ENCODE data around the gene COL4A5.

Gene COL4A5

DNA sequence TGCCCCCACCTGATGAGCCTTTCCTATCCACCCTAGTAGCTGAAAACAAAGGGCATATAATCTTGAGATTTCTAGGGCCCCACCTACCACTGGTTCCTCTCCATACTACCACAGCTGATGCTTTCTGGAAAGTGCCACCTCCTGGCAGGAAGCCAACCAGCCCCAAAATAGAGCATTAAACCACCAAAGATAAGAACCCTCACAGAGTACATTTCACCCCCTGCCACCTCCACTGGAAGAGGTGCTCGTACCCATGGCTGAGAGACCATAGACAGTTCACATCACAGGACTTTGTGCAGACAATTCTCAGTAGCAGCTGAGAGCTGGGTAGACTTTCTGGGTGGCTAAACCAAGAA, 202.6 kb downstream of the COL4A5 start:
- no peak for DNase-seq

DNA sequence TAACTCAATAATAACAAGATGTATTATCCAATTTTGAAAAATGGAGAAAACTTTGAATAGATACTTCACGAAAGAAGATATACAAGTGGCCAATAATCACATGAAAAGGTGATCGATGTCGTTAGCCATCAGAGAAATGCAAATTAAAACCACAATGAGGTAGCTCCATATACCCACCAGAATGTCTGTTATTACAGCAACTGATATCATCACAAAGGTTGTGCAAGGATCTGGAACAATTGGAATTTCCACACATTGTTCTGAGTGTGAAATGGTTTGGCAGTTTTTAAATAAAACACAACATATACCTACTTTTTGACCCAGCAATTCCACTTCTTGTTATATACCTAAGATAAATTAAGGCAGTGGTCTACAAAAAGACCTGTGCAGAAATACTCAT, 225.1 kb downstream of the COL4A5 start:
- no peak for DNase-seq

DNA sequence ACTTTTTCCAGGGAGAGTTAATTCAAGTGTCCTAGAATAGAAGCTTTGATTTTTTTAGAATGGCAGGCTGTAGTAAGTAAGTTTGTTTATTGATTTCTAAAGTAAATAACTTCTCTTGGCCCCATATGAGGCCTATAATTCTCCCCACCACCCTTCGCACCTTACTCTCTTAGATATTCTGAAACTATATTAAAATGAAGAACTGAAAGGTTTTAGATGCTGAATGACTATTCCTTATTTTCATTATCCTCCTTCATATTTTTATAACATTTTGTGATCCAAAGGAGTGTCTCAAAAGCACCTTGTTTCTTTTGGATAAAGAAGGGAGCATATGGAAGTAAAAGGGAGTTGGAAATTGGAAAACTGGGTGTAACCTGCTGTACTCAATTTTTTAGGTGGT, 226.5 kb downstream of the COL4A5 start:
- no peak for DNase-seq

DNA sequence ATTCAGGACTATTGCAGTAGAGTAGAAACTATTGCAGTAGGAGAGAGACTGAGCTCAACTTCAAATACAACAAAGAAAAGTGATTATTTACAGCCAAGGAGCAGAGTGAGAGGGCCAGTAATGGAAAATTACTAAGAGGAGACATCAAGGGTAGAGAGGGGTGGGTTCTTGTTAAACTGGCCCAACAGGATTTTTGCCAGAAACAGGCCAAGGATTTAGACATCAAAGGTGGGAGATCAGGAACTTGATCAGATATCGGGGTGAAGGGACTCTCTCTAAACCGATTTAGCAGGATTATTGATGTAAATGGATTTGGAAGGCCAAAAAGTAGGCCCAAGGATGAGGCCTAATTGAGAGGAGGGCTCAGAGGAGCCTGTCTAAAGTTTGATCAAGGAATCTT, 231.9 kb downstream of the COL4A5 start:
- DNase-seq: no peak

DNA sequence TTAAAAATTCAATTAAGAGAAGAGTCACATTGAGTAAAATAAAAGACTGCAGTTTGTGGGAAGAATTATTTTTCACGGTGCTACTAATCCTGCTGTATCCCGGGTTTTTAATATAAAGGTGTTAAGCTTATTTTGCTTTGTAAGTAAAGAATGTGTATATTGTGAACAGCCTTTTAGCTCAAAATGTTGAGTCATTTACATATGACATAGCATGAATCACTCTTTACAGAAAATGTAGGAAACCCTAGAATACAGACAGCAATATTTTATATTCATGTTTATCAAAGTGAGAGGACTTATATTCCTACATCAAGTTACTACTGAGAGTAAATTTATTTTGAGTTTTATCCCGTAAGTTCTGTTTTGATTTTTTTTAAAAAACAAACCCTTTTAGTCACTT, 257.1 kb downstream of the COL4A5 start:
- no peak for DNase-seq

DNA sequence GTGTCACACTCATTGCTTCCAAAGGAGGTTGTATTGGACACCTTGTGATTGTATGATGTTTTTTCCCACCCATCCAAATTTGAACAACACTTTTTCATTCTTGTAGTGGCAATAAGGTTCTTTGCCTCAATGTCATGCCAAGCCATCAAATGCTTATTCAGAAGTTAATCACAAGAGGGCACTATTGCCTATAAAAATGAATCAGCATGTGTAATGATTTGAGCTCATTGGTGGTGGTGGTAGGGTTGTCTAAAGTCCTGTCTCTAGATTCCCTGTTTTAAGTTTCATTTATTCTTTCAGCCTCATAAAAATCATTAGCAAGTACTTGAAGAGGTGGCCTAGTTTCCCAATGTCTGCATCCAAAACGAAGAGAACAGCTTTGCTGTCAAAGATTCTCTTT, 259.7 kb downstream of the COL4A5 start:
- DNase-seq: no peak

DNA sequence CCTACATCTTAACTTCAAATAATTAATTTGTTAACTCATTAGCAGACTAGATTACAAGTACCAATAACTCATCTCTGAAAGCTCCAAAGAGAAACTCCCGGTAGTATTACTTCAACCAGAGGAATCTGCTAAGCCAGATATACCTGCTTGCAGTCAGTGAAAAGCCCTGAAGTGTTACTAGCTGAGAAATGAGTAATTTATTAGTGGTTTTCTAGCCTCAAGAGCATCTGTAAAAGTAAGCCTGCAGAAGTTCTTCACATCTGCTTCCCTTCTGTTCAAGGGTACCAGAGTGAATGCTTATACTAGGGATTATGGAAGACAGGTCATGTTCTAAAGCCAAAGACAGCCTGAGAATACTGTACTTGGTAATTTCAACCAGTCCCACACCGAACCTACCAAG, 262.0 kb downstream of the COL4A5 start:
- DNase-seq: no peak

DNA sequence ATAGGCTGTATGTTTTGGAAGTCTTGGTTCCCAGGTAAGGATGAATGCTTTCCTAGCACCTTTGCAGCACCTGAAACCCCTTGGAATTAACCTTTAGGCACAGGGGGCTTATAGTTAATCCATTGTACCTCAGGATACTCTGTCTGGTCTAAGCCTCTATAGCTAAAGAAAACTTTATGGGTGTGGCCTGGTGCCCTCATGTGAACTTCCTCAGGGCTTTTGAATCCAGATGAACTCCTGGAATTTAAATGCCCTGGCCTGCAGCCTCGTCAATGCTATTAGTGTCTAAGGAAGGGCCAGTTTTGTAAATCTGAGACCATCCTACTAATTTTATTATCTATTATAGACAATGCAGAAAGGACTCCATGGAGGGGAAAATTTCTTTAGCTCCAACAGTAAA, 262.9 kb downstream of the COL4A5 start:
- no peak for DNase-seq

DNA sequence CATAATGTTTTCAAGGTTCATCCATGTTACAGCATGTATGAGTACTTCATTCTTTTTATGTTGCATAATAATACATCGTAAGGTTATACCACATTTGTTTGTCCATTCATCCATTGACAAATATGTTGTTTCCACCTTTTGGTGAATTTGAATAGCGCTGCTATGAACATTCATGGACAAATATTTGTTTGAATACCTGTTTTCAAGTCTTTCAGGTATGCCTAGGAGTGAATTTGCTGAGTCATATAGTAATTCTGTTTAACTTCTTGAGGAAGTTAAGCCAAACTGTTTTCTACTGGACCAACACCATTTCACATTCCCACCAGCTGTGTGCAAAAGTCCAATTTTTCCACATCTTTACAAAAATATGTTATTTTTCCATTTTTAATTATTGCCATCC, 265.2 kb downstream of the COL4A5 start:
- DNase-seq: no peak

DNA sequence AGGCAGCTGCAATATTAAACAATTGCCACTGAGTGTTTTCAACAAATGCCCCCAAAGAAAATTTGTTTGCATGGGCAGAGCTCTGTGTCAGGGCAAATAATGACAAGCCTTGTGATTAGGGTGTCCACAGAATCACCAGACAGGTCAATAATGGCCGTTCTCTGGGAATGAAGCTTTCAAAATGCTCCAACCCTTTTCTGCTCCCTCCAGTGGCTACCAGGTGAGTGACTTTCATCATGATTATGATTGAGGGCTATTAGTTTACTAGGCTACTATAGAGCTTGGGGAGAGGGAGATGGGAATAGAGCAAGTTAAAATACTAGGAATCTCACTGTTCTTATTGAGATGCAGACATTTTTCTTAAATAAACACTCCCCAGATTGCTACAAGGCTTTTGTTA, 273.2 kb downstream of the COL4A5 start:
- DNase-seq: no peak

DNA sequence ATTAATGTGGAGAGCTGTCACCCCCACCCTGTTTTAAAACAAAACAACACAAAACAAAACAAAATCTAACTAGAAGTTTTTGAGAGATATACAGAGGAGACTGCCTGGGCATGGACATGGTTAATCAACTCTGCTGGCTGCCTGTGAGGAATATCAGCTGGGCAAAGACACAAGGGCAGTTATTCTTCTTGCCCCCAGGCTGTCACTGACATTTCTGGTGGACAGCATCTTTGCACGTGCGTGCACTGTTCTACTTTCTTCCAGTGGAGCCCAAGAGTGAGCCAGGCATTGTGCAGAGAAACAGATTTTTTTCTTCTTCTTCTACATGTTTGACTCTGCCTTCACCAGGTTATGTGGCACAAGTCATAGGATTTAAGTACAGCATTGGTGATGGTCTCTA, 282.9 kb downstream of the COL4A5 start:
- no peak for DNase-seq

DNA sequence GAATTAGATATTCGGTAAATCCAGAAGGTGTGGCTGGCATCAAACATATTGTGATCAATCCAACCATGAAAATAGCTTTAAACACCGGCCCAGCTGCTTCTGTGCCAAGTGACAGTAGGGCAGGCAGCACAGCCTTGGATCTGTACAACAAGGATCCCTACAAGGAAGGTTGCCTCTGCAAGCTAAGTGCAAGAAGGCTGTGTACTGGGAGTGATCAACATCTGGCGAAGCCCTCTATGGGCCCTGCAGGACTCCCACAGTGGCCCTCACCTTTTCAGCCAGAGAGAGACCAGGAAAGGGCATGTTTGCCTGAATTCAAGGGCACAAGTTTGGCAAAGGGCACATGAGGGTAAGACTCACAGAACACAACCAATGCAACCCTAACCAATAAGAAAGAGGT, 287.1 kb downstream of the COL4A5 start:
- no peak for DNase-seq

DNA sequence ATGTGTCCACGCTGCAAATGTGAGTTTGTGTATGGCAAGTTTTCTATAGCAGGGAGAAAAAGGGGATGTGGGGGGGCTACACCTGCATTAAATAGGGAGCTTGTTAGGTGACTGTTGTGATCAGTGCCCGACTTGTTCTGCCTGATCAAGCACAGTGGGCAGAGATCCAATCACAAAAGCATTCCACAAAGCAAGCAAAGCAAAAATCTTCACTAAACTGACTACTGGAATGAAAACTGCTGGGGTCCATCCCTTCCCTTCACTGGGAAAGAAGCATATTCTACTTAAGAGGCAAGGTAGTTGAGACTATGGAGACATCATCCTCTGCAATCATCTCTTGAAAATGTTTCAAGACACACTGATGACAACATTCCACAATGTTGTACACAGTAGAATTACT, 291.5 kb downstream of the COL4A5 start:
- no peak for DNase-seq

DNA sequence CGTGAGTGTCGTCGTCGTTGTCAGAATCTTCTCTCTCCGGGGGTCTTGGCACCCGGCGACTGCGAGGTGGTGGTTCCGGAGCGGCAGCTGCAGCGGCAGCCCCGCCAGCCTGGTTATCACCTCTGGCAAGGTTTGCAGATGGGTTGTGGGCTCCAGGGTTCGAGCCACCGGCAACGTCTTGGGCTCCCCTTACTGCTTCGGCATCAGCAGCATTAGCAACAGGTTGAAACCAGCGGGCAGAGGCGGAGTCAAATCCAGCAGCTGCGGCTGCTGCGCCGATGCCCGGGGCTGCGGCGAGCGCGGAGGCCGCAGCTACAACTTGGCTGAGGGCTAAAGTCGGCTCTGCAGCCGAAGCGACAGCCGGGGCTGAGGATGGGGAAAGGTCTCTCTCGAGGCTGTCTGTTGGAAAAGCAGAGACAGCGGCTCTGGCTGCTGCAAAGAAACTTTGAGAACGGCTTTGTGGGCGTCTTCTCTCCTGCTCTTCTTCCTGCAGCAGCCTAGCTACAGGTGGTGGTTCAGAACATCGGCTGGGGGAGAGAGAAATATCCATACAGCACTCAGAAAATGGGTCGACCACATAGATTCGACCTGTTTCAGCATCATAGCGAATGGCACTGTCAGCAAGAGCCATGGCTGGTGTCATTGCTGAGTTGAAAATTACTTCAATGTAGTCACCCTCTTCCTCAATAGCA, 293.1 kb downstream of the COL4A5 start:
- DNase-seq: no peak

DNA sequence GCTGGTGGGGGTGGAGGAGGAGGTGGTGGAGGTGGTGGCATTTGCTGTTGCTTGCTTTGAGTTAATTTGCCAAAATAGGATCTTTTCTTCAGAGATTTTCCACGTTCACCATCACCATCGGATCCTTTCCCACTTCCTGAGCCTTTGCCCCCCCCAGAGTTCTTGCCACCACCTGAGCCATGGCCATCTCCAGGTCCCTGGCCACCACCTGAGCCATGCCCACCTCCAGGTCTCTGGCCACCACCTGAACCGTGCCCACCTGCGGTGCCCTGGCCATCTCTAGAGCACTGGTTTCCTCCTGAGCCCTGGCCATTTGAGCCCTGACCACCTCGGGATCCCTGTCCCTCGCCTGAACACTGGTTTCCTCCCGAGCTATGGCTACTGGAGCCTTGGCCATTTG, 294.8 kb downstream of the COL4A5 start:
- no peak for DNase-seq

DNA sequence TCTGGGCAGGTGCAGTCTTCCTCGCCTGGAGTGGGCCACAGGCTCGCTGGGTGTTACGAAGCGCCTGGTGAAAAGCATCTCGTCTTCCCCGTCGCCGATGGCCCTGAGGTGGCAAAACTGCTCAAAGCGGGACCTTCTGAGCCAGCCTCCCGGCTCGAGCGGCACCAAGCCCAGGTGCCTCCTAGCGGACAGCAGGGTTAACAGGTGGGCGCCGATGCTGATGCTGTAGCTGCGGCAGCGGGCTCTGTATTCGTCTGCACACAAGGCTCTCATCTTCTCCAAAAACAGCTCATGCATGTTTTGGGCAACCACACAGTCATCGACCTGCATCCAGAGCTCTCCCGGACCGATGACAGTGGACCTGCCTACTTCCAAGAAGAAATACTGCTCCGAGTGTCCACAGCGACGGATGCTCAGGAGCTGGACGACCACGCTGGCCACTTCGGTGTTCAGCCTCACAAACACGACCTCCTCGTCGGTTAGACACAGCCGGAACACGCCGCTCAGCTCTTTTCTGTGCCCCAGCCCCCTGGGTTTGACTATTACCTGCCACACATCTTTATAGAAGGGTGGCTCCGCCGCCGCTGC, 295.5 kb downstream of the COL4A5 start:
- no peak for DNase-seq

DNA sequence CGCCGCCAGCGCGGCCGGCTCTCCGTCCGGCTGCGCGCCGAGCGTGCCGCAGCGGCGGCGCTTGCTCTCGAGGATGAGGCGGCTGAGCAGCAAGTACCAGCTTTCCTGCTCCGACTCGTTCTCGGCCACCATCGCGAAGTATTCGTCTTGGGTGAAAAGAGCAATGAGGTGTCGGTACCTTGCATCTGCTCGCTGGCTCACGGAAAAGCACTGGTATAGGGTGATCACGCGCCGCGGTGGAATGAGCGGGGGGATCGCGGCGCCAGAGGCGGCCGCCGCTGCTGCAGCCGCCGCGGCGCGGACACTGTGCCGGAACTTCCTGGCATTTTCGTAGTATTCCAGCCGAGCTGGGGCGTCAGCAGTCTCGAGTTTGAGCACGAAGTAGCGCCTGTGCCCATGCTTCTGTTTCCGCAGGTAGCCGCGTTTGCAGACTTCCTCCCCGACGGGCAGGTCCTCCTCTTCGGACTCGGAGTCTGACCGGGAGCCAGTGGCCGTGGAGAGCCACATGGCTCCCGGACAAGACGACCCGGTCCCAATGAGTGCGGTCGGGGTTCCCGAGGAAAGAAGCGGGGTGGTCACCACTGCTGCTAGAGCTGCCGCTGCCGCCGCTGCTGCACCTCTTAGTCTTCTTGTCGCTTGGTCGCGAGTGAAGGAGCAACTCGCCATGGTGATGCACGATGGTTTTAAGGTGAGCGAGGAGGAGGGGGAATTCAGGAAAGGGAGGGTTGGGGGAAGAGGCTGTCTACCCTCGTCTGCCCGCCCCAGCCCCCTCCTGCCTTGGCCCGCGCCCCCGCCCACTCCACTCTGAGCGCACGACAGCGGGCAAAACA, 296.3 kb downstream of the COL4A5 start:
- no peak for DNase-seq

DNA sequence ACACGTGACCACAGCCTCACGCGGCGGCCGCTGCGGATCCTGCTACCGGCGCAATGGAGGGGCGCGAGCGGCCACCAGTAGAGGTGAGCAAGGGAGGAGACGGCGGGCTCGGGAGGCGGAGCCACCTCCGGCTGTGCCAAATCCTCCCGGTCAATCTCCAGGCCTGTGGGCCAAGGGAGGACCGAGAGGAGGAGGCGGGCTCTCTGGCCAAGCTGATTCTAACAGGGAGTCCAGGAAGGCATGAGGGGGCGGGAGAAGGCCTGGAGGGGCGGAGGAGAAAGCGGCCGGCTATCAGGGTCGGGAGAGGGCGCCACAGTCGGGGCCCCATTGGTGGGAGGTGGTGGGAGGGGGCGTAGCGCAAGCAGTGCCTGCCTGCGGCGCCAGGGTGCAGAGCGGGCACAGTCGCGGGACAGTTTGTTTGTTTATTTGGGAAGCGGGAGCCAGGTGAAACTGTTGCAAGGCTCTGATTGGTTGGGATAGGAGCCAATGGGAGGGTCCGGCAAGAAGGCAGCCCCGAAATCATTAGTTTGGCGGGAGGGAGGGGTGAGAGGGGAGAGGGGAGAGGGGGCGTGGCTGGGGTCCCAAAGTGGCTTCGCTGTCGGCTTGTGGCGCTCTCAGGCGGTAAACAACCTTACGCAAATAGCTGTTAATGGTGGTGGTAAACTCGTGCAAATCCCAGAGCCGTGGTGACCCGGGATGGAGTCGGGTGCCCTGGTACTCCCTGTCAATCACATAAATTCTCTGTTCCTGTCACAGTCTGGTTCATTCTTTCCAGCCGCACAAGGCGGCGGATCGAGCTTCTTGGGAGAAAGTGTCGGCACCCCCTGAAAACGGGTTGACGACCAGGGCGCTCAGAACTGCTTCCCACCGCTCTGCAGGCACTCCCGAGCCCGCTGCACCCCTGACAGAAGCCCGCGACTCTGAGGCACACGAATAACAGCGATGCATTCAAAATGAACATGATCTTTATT, 297.2 kb downstream of the COL4A5 start, which contains the start of gene IRS4:
TSS of gene IRS4 (minus strand) at position 55 of the 971 bp plus-strand sequence.
- DNase-seq: no peak

DNA sequence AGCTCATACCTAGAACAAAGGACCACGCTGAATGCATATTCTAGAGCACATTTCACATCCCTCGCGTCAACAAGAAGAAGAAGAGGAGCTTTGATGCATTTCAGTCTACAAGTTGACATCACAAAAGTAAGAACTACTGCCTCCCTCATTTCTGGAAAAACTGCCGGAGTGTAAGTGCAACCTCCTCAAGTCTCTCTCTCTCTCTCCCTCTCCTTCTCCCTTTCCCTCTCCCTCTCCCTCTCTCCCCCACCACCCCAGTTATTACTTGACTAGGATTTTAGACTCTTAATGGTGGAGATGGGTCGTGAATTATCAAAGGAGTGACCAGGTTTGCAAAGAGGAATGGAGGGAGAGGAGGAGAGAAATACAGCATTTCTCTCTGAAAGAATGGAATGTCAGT, 298.1 kb downstream of the COL4A5 start:
- no peak for DNase-seq

DNA sequence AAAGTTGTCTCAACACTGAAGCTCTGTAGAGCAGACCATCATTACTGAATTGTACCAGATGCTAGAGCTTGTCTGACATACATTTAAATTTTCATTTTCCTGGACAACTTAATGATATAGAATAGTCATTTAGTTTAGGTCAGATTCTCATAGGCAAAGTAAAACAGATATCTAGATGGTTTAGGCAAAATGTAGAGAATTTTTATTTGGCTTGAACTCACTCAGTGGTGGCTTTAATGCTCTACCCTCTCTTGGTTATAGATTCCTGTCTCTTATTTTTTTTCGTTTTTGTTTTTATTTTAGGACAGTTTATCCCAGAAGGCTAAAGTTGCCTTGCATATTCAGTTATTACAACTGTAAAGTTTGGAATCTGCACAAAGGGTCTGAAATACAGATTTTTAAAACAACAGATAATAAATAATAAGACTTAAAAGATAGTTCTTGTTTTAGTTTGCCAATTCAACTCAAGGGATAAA, 300.7 kb downstream of the COL4A5 start:
- no peak for DNase-seq

All from CD4-positive, alpha-beta T cell treated with Interleukin-17A for 4 hours (primary cell).